HCT116 (cell line): ENCODE data around the gene MED25. TPM values are rescaled to one million over a fixed set of nuclear protein-coding genes. Genes with fewer than 3 reads are reported as not detected.

Experiments used
- ATAC-seq: fragments of 200-7000 bp; cut with Tn5 transposase; 2 replicates; pipeline ENCODE4 v1.9.1; 2020; ENCODE audit warnings: mild to moderate bottlenecking, moderate library complexity
- BruUV-seq: library from RNA; stranded (reverse); fragments of 400-500 nt; replicated peaks from 2 replicates; lab custom pipeline; 2021; lab: Mats Ljungman, UMichigan
- CTCF ChIA-PET: fragments of 300-600 bp; sonication (Branson Sonifier 250); formaldehyde crosslinking; loops from one replicate; lab custom pipeline; 2021; ENCODE audit warnings: antibody characterized with exemption; lab: Charles Lee
- POLR2A ChIA-PET: fragments of 300-600, 350-600 bp; sonication (Branson Sonifier 250); formaldehyde crosslinking; loops from one replicate; lab custom pipeline; 2021; ENCODE audit warnings: antibody characterized with exemption; lab: Charles Lee
- RAD21 ChIA-PET, 2 experiments: fragments of 300-600 bp; sonication (Branson Sonifier 250); formaldehyde crosslinking; loops; one replicate each; lab custom pipeline; 2023; ENCODE audit warnings: low total read pairs in 2 of 2; ENCODE audit not compliant: uncharacterized antibody in 2 of 2, unreplicated experiment in 2 of 2, low non-redundant PET in 1 of 2; lab: Charles Lee
- DNase-seq: peaks from one replicate; pipeline ENCODE4 v3.0.0-alpha.2; 2010; ENCODE audit warnings: low read depth, low spot score
- H2AFZ ChIP-seq: fragments of 200-600 bp; shearing (Covaris generic), sonication (generic); 2 replicates; pipeline ENCODE4 v1.6.1; 2017; ENCODE audit warnings: low read depth, mixed run types, mixed read lengths, antibody characterized with exemption, low read length; ENCODE audit not compliant: poor library complexity, severe bottlenecking
- H3K27ac ChIP-seq: 2 replicates; pipeline ENCODE4 v1.5.1; 2012; ENCODE audit warnings: low read depth, low read length
- H3K27me3 ChIP-seq: fragments of 200-600 bp; sonication (generic); 2 replicates; pipeline ENCODE4 v1.6.1; 2016; ENCODE audit warnings: mixed run types, low read length, mixed read lengths; ENCODE audit not compliant: insufficient read depth
- H3K36me3 ChIP-seq, 2 experiments: fragments of 200-500 bp in 1 of 2; fragments of 200-600 bp in 1 of 2; sonication (Bioruptor generic) in 1 of 2; sonication (generic) in 1 of 2; 2 replicates each; pipeline versions ENCODE4 v1.5.1 to v1.6.1; 2014 to 2016; ENCODE audit warnings: low read length in 2 of 2, inconsistent platforms in 1 of 2, mixed read lengths in 1 of 2, mixed run types in 1 of 2; ENCODE audit not compliant: insufficient read depth in 2 of 2, control insufficient read depth in 1 of 2
- H3K4me1 ChIP-seq, 2 experiments: fragments of 200-600 bp in 1 of 2; sonication (generic) in 1 of 2; 2 replicates each; pipeline versions ENCODE4 v1.5.1 to v1.6.1; 2012 to 2017; ENCODE audit warnings: low read length in 2 of 2, inconsistent platforms in 1 of 2, mild to moderate bottlenecking in 1 of 2, mixed read lengths in 1 of 2, mixed run types in 1 of 2, moderate library complexity in 1 of 2; ENCODE audit not compliant: insufficient read depth in 2 of 2, control insufficient read depth in 1 of 2
- H3K4me2 ChIP-seq: fragments of 200-600 bp; sonication (generic); 2 replicates; pipeline ENCODE4 v1.6.1; 2017; ENCODE audit warnings: mixed run types, low read length, mixed read lengths
- H3K4me3 ChIP-seq, 2 experiments: fragments of 200-600 bp in 1 of 2; sonication (generic) in 1 of 2; replicated peaks in 1 of 2; 2 replicates each; pipeline ENCODE4 v1.5.1; 2011 to 2016; ENCODE audit warnings: low read length in 2 of 2, control low read depth in 1 of 2, low read depth in 1 of 2, mild to moderate bottlenecking in 1 of 2, mixed read lengths in 1 of 2, mixed run types in 1 of 2
- H3K79me2 ChIP-seq: fragments of 200-600 bp; sonication (generic); 2 replicates; pipeline ENCODE4 v1.6.1; 2017; ENCODE audit warnings: mild to moderate bottlenecking, mixed run types, low read length, moderate library complexity, mixed read lengths; ENCODE audit not compliant: insufficient read depth
- H3K9ac ChIP-seq: fragments of 200-600 bp; sonication (generic); 2 replicates; pipeline ENCODE4 v1.6.1; 2016; ENCODE audit warnings: low read length, mixed read lengths
- H3K9me2 ChIP-seq: fragments of 200-600 bp; sonication (generic), shearing (Covaris generic); 2 replicates; pipeline ENCODE4 v1.6.1; 2017; ENCODE audit warnings: mixed run types, mild to moderate bottlenecking, moderate library complexity; ENCODE audit not compliant: insufficient read depth
- H3K9me3 ChIP-seq, 2 experiments: fragments of 200-500 bp in 1 of 2; fragments of 200-600 bp in 1 of 2; sonication (Bioruptor generic) in 1 of 2; sonication (generic) in 1 of 2; 2 replicates each; pipeline ENCODE4 v1.6.1; 2014 to 2017; ENCODE audit warnings: low read length in 2 of 2, mixed read lengths in 2 of 2, inconsistent platforms in 1 of 2, low read depth in 1 of 2, mild to moderate bottlenecking in 1 of 2, mixed run types in 1 of 2, moderate library complexity in 1 of 2; ENCODE audit not compliant: control insufficient read depth in 1 of 2, insufficient read depth in 1 of 2
- H4K20me1 ChIP-seq: fragments of 200-600 bp; sonication (generic), shearing (Covaris generic); 2 replicates; pipeline ENCODE4 v1.6.1; 2017; ENCODE audit warnings: mixed run types, mild to moderate bottlenecking, moderate library complexity; ENCODE audit not compliant: insufficient read depth
- CBX3 ChIP-seq: IDR thresholded peaks from 2 replicates; pipeline ENCODE4 v1.6.1; 2012; ENCODE audit warnings: low read depth
- CEBPB ChIP-seq: IDR thresholded peaks from 2 replicates; pipeline ENCODE4 v1.6.1; 2012; ENCODE audit warnings: low read depth
- EGR1 ChIP-seq: IDR thresholded peaks from 2 replicates; pipeline ENCODE4 v1.6.1; 2012; ENCODE audit warnings: low read depth
- ELF1 ChIP-seq: IDR thresholded peaks from 2 replicates; pipeline ENCODE4 v1.6.1; 2012; ENCODE audit warnings: low read depth, borderline replicate concordance
- EZH2phosphoT487 ChIP-seq: fragments of 200-600 bp; IDR thresholded peaks from 2 replicates; pipeline ENCODE4 v1.6.1; 2018; ENCODE audit warnings: antibody characterized with exemption, borderline replicate concordance
- FOSL1 ChIP-seq: IDR thresholded peaks from 2 replicates; pipeline ENCODE4 v1.6.1; 2012; ENCODE audit warnings: low read depth
- JUND ChIP-seq: IDR thresholded peaks from 2 replicates; pipeline ENCODE4 v1.6.1; 2012
- SIN3A ChIP-seq: IDR thresholded peaks from 2 replicates; pipeline ENCODE4 v1.6.1; 2012; ENCODE audit warnings: low read depth
- SRF ChIP-seq: IDR thresholded peaks from 2 replicates; pipeline ENCODE4 v1.6.1; 2012; ENCODE audit warnings: low read depth
- TCF7L2 ChIP-seq: IDR thresholded peaks from 2 replicates; pipeline ENCODE4 v1.7.0; 2011; ENCODE audit warnings: borderline replicate concordance, inconsistent platforms; ENCODE audit not compliant: insufficient read depth, insufficient read length; ENCODE audit errors: extremely low read depth
- ZFX ChIP-seq: fragments of 450-650 bp; IDR thresholded peaks from 2 replicates; pipeline ENCODE4 v1.6.1; 2017
- ZNF274 ChIP-seq: fragments of 200-500 bp; sonication (Bioruptor generic); IDR thresholded peaks from 2 replicates; pipeline ENCODE4 v1.6.1; 2014; ENCODE audit warnings: mild to moderate bottlenecking, low read depth, low read length, inconsistent platforms
- intact Hi-C: fragments of 100-400 bp; cut with micrococcal nuclease; formaldehyde crosslinking; loops from 2 replicates; pipeline ENCODE4 v1.10.0; 2022
- total RNA-seq: library from RNA; stranded (reverse); gene quantifications from one replicate; pipeline ENCODE4 v1.2.1, GENCODE V29; 2021; ENCODE audit not compliant: unreplicated experiment
- TF ChIP-seq, protein P1 (sequence below): IDR thresholded peaks from 2 replicates; pipeline ENCODE4 v1.6.1; 2012; ENCODE audit warnings: low read depth
- TF ChIP-seq, protein P2 (sequence below): IDR thresholded peaks from 2 replicates; pipeline ENCODE4 v1.6.1; 2012
- TF ChIP-seq, protein P3 (sequence below), 3 experiments: fragments of 200-600 bp in 1 of 3; sonication (generic) in 1 of 3; IDR thresholded peaks in 2 of 3; conservative IDR thresholded peaks in 1 of 3; 2 replicates each; pipeline ENCODE4 v1.5.1; 2012 to 2017; ENCODE audit warnings: low read depth in 2 of 3, low read length in 2 of 3, antibody characterized with exemption in 1 of 3, borderline replicate concordance in 1 of 3, control low read depth in 1 of 3, mild to moderate bottlenecking in 1 of 3, mixed read lengths in 1 of 3, mixed run types in 1 of 3, moderate library complexity in 1 of 3; ENCODE audit not compliant: insufficient read depth in 1 of 3

The MED25 gene
- total RNA-seq, 1 experiment from 2014 or later = 77.7 TPM

DNA sequence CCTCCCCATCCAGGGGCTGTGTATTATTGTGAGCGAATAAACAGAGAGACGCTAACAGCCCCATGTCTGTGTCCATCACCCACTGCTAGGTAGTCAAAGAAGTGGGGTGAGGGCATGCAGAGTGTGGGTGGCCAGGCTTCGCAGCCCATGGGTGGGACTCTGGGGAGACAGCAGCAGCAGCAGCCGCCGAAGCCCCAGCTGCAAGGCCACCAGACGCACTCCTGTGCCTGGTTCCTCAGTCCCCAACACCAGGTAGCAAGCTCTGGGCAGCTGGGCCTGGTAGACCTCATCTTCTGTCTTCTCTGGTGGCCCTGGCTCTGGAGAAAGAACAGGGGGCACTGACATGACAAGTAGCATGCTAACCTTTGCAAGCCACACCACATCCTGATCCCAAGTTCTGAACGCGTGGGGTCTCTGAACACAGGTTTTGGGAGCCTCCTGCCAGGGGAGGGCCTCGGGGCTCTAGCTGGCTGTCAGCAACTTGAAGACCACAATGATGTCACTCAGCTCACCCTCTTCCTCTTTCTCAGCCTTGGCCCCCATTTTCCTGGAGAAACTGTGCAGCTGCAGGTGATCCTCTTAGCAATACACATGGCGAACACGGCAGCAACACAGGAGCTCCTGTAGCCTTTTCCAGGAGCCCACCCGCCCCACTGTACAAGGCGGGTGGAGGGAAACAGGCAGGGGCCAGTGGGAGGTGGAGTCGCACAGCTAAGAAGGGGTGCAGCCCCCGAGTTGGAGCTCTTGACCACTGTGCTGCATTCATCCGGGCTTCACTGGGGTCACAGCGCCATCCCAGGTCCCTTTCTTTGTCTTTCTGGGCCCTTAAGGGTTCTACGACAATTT is 10.8 kb upstream of the MED25 start:
- ATAC-seq = no peak
- Histone ChIP-seq H3K36me3 (peaks cover 0 to 3% of the 10 kb centered on the region in 2 experiments; a peak in 3 of 4 replicates), H3K27ac (no peak overlapping the region), H4K20me1 (no peaks in the 10 kb centered on the region), H3K27me3 (no peaks in the 10 kb centered on the region)
- no TSS peak for BruUV-seq
- POLR2A ChIA-PET = no interaction called here
- TF ChIP-seq ELF1 (no peak), ZNF274 (no peak), CBX3 (no peak), EGR1 (no peak), FOSL1 (no peak), SRF (no peak), SIN3A (no peak), CEBPB (no peak), TCF7L2 (no peak), JUND (no peak), EZH2phosphoT487 (no peak), ZFX (no peak)
- TF ChIP-seq, protein P1, sequence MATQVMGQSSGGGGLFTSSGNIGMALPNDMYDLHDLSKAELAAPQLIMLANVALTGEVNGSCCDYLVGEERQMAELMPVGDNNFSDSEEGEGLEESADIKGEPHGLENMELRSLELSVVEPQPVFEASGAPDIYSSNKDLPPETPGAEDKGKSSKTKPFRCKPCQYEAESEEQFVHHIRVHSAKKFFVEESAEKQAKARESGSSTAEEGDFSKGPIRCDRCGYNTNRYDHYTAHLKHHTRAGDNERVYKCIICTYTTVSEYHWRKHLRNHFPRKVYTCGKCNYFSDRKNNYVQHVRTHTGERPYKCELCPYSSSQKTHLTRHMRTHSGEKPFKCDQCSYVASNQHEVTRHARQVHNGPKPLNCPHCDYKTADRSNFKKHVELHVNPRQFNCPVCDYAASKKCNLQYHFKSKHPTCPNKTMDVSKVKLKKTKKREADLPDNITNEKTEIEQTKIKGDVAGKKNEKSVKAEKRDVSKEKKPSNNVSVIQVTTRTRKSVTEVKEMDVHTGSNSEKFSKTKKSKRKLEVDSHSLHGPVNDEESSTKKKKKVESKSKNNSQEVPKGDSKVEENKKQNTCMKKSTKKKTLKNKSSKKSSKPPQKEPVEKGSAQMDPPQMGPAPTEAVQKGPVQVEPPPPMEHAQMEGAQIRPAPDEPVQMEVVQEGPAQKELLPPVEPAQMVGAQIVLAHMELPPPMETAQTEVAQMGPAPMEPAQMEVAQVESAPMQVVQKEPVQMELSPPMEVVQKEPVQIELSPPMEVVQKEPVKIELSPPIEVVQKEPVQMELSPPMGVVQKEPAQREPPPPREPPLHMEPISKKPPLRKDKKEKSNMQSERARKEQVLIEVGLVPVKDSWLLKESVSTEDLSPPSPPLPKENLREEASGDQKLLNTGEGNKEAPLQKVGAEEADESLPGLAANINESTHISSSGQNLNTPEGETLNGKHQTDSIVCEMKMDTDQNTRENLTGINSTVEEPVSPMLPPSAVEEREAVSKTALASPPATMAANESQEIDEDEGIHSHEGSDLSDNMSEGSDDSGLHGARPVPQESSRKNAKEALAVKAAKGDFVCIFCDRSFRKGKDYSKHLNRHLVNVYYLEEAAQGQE = no peak
- TF ChIP-seq, protein P2, sequence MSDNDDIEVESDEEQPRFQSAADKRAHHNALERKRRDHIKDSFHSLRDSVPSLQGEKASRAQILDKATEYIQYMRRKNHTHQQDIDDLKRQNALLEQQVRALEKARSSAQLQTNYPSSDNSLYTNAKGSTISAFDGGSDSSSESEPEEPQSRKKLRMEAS = no peak
- TF ChIP-seq, protein P3, sequence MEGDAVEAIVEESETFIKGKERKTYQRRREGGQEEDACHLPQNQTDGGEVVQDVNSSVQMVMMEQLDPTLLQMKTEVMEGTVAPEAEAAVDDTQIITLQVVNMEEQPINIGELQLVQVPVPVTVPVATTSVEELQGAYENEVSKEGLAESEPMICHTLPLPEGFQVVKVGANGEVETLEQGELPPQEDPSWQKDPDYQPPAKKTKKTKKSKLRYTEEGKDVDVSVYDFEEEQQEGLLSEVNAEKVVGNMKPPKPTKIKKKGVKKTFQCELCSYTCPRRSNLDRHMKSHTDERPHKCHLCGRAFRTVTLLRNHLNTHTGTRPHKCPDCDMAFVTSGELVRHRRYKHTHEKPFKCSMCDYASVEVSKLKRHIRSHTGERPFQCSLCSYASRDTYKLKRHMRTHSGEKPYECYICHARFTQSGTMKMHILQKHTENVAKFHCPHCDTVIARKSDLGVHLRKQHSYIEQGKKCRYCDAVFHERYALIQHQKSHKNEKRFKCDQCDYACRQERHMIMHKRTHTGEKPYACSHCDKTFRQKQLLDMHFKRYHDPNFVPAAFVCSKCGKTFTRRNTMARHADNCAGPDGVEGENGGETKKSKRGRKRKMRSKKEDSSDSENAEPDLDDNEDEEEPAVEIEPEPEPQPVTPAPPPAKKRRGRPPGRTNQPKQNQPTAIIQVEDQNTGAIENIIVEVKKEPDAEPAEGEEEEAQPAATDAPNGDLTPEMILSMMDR (IDR thresholded peaks at IDR 0.05 in 2 of 3, conservative IDR thresholded peaks at IDR 0.05 in 1 of 3; ENCODE audit: borderline replicate concordance in 1 of 3, insufficient read depth in 1 of 3, low read depth in 2 of 3, low read length in 2 of 3) = no peak
- TF ChIP-seq, all 23 proteins: peak for 0
- ChIA-PET CTCF (no interaction called here), RAD21 (no interaction called here)
- Histone ChIP-seq H2AFZ (no peak overlapping the region), H3K9me2 (no peaks in the 10 kb centered on the region), H3K4me2 (no peak overlapping the region), H3K4me3 (no peak overlapping the region), H3K4me1 (peaks cover 4 to 34% of the 10 kb centered on the region in 2 experiments; a peak in 3 of 4 replicates), H3K9me3 (no peaks in the 10 kb centered on the region), H3K9ac (no peak overlapping the region), H3K79me2 (no peaks in the 10 kb centered on the region)
- intact Hi-C loops = loop anchor here (5.0 kb wide), 1 partner anchor 40 kb away; the partner anchor contains the start of gene AP2A1
- no peak for DNase-seq
